ENCODE measurements around the gene MTO1. TPM values are rescaled to one million over a fixed set of nuclear protein-coding genes. Genes with fewer than 3 reads are reported as not detected.
"Not testable (repeated sequence)": the region's sequence is repeated elsewhere in the genome, so short reads cannot be mapped to it uniquely, and the experiment has no call there.

MTO1 gene
- total RNA-seq, 1 donor from 2014 or later, result 26.5 TPM

DNA sequence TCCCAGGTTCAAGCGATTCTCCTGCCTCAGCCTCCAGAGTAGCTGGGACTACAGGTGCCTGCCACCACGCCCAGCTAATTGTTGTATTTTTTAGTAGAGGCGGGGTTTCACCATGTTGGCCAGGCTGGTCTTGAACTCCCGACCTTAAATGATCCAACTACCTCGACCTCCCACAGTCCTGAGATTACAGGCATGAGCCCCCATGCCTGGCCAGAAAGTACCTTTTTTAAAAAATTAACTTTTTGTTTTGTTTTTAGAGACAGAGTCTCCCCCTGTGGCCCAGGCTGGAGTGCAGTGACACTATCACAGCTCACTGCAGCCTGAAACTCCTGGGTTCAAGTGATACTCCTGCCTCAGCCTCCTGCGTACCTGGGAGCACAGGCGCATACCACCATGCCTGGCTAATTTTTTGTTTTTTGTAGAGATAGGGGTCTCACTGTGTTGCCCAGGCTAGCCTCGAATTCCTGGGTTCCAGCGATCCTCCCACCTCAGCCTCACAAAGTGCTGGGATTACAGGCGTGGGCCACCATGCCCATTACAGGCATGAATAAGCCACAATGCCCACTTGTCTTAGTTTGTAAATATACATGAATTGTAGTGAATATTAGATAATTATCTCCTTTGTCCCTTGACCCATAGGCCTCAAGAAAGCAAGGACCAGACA, 76.7 kb downstream of the MTO1 start:
- no peak overlapping the region for H3K4me3 Mint-ChIP-seq
- H3K4me1 Mint-ChIP-seq, result no peaks in the 10 kb centered on the region
- DNase-seq (ENCODE audit: low read depth, low spot score), result no peak
- no peaks in the 10 kb centered on the region for H3K9me3 Mint-ChIP-seq
- H3K36me3 Mint-ChIP-seq (ENCODE audit: low read depth), result no peaks in the 10 kb centered on the region
- H3K27ac Mint-ChIP-seq (ENCODE audit: unreplicated experiment), result no peak overlapping the region
- TF ChIP-seq, protein P1, sequence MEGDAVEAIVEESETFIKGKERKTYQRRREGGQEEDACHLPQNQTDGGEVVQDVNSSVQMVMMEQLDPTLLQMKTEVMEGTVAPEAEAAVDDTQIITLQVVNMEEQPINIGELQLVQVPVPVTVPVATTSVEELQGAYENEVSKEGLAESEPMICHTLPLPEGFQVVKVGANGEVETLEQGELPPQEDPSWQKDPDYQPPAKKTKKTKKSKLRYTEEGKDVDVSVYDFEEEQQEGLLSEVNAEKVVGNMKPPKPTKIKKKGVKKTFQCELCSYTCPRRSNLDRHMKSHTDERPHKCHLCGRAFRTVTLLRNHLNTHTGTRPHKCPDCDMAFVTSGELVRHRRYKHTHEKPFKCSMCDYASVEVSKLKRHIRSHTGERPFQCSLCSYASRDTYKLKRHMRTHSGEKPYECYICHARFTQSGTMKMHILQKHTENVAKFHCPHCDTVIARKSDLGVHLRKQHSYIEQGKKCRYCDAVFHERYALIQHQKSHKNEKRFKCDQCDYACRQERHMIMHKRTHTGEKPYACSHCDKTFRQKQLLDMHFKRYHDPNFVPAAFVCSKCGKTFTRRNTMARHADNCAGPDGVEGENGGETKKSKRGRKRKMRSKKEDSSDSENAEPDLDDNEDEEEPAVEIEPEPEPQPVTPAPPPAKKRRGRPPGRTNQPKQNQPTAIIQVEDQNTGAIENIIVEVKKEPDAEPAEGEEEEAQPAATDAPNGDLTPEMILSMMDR (conservative IDR thresholded peaks at IDR 0.05), result no peak
- H3K27me3 Mint-ChIP-seq (ENCODE audit: low read depth), result no peaks in the 10 kb centered on the region

DNA sequence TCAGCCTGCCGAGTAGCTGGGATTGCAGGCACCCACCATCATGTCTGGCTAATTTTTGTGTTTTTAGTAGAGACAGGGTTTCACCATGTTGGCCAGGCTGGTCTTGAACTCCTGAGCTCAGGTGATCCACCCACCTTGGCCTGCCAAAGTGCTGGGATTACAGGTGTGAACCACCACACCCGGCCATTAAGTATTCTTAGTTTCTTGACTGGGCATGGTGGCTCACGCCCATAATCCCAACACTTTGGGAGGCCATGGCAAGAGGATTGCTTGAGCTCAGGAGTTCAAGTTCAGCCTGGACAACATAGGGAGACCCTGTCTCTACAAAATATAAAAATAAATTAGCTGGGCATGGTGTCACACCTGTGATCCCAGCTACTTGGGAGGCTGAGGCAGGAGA, 80.9 kb downstream of the MTO1 start:
- H3K27me3 Mint-ChIP-seq (ENCODE audit: low read depth); DNase-seq (ENCODE audit: low read depth, low spot score); H3K9me3 Mint-ChIP-seq; H3K4me3 Mint-ChIP-seq; H3K4me1 Mint-ChIP-seq; H3K27ac Mint-ChIP-seq (ENCODE audit: unreplicated experiment); H3K36me3 Mint-ChIP-seq (ENCODE audit: low read depth): not testable (repeated sequence)

DNA sequence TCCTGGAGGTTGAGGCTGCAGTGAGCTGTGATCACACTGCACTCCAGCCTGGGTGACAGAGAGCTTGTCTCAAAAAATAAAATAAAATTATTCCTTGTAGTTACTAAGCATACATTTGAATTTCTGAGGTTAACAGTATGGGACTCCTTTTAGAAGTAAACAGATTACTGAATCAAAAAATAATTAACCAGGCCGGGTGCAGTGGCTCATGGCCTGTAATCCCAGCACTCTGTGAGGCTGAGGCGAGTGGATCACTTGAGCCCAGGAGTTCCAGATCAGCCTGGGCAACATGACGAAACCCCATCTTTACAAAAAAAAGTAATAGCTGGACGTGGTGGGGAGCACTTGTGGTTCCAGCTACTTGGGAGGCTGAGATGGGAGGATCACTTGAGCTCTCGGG, 81.4 kb downstream of the MTO1 start:
- TF ChIP-seq, protein P1 (conservative IDR thresholded peaks at IDR 0.05), result no peak
- Mint-ChIP-seq H3K27ac (ENCODE audit: unreplicated experiment) (no peak overlapping the region), H3K36me3 (ENCODE audit: low read depth) (no peaks in the 10 kb centered on the region), H3K4me3 (no peak overlapping the region), H3K4me1 (no peaks in the 10 kb centered on the region), H3K9me3 (no peaks in the 10 kb centered on the region), H3K27me3 (ENCODE audit: low read depth) (no peaks in the 10 kb centered on the region)
- DNase-seq (ENCODE audit: low read depth, low spot score), result no peak

DNA sequence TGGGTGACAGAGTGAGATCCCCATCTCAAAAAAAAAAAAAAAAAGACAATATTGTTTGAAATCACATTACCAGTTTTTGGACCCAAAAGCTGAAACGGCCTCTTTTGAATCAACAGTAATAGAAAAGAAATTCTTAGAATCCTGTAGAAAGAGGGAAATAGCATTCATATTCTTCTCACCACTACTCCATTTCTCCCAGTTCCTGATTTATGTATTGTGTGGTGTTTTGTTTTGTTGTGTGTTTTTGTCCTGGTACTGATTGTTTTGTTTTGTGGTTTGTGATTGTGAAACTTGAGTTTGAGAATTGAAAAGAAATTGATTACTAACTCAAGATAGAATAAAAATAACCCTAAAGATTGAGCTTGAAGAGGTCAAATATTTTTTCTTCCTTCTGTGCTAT, 85.5 kb downstream of the MTO1 start:
- DNase-seq (ENCODE audit: low read depth, low spot score), result no peak
- no peaks in the 10 kb centered on the region for H3K27me3 Mint-ChIP-seq (ENCODE audit: low read depth)
- H3K27ac Mint-ChIP-seq (ENCODE audit: unreplicated experiment), result no peak overlapping the region
- H3K4me1 Mint-ChIP-seq, result peaks cover 4% of the 10 kb centered on the region
- H3K36me3 Mint-ChIP-seq (ENCODE audit: low read depth), result no peaks in the 10 kb centered on the region
- no peak overlapping the region for H3K4me3 Mint-ChIP-seq
- H3K9me3 Mint-ChIP-seq, result no peaks in the 10 kb centered on the region
- TF ChIP-seq, protein P1 (conservative IDR thresholded peaks at IDR 0.05), result no peak

DNA sequence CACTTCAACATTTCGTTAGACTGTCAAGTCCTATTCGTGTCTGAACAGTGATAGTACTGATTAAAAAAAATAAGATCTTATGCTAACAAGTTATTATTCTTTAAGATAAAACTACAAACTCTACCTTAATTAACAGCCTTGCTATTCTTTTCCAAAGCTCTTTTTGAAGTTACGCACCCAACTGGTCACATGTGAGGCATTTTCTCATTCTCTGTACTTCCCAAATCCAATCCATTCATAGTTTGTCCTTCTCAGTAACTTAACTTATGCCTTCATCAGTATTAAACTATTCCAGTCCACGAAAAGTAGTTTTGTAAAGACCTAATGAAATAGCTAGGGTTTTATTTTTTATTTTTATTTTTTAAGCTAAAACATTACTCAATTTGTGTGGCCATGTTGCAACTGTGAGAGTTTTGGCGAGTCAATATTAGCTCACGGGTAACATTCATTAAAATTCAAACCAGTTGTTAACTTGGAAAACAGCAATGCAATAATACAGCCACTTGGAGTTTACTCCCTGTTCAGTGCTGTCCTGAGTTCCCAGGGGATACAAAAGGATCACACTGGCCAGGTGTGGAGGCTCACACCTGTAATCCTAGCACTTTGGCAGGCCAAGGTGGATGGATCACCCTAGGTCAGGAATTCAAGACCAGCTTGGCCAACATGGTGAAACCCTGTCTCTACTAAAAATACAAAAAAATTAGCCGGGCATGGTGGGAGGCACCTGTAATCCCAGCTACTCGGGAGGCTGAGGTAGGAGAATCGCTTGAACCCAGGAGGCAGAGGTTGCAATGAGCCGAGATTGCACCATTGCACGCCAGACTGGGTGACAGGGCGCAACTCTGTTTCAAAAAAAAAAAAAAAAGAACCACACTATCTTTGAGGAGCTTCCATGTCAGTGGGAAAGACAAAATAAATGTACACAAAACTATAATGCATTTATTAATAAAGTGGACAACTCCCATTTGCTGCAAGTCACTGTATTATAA, 87.2 kb downstream of the MTO1 start:
- no peaks in the 10 kb centered on the region for H3K27me3 Mint-ChIP-seq (ENCODE audit: low read depth)
- no peak for DNase-seq (ENCODE audit: low read depth, low spot score)
- no peak overlapping the region for H3K4me3 Mint-ChIP-seq
- H3K9me3 Mint-ChIP-seq, result no peaks in the 10 kb centered on the region
- H3K27ac Mint-ChIP-seq (ENCODE audit: unreplicated experiment), result no peak overlapping the region
- TF ChIP-seq, protein P1 (conservative IDR thresholded peaks at IDR 0.05), result no peak
- no peaks in the 10 kb centered on the region for H3K36me3 Mint-ChIP-seq (ENCODE audit: low read depth)
- H3K4me1 Mint-ChIP-seq, result peaks cover 4% of the 10 kb centered on the region

DNA sequence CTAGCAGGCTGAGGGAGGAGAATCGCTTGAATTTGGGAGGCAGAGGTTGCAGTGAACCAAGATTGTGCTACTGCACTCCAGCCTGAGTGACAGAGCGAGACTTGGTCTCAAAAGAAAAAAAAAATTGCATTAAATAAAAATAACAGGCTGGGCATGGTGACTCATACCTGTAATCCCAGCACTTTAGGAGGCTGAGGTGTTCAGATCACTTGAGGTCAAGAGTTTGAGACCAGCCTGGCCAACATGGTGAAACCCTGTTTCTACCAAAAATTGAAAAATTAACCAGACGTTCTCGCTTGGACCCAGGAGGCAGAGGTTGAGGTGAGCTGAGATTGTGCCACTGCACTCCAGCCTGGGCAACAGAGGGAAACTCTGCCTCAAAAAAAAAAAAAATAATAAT, 89.6 kb downstream of the MTO1 start:
- not testable (repeated sequence) for H3K36me3 Mint-ChIP-seq (ENCODE audit: low read depth); DNase-seq (ENCODE audit: low read depth, low spot score); H3K4me3 Mint-ChIP-seq; H3K27ac Mint-ChIP-seq (ENCODE audit: unreplicated experiment); H3K27me3 Mint-ChIP-seq (ENCODE audit: low read depth); H3K9me3 Mint-ChIP-seq
- peaks cover 10% of the 10 kb centered on the region for H3K4me1 Mint-ChIP-seq

DNA sequence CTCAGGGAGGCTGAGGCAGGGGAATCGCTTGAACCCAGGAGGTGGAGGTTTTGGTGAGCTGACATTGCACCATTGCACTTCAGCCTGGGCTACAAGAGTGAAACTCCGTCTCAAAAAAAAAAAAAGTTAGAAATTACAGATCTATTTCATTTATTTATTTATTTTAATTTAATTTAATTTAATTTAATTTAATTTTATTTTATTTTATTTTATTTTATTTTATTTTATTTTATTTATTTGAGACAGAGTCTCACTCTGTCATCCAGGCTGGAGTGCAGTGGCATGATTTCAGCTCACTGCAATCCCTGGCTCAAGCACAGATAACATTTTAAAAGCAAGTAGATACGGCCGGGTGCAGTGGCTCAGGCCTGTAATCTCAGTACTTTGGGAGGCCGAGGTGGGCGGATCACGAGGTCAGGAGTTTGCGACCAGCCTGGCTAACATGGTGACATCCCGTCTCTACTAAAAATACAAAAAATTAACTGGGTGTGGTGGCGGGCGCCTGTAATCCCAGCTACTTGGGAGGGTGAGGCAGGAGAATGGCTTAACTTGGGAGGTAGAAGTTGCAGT, 93.9 kb downstream of the MTO1 start:
- DNase-seq (ENCODE audit: low read depth, low spot score); H3K4me3 Mint-ChIP-seq; H3K27ac Mint-ChIP-seq (ENCODE audit: unreplicated experiment); H3K36me3 Mint-ChIP-seq (ENCODE audit: low read depth); H3K9me3 Mint-ChIP-seq; H3K27me3 Mint-ChIP-seq (ENCODE audit: low read depth): not testable (repeated sequence)
- H3K4me1 Mint-ChIP-seq, result peaks cover 45% of the 10 kb centered on the region

Data from neural crest cell (in vitro differentiated cells).